Ovary (tissue), 3 donors: ENCODE results near the gene SIN3A.

Experiments used
- EP300 ChIP-seq: sonication (generic); formaldehyde crosslinking; IDR thresholded peaks from one replicate; pipeline ENCODE4 v1.6.1; 2017; ENCODE audit warnings: antibody characterized with exemption
- POLR2A ChIP-seq: fragments of 450-650 bp; IDR thresholded peaks from one replicate; pipeline ENCODE4 v1.6.1; 2017; ENCODE audit warnings: antibody characterized with exemption, mild to moderate bottlenecking, moderate library complexity
- TF ChIP-seq, protein P1 (sequence below), 3 donors: fragments of 450-650 bp in 2 of 3; fragments of 200-600 bp in 1 of 3; IDR thresholded peaks; one replicate each; pipeline versions ENCODE4 v1.5.1 to v1.8.0; 2016 to 2022; ENCODE audit warnings: antibody characterized with exemption in 3 of 3, mild to moderate bottlenecking in 1 of 3
- donor health status: DM: no; HTN: no; CAD: no.

- TF ChIP-seq, protein P1, sequence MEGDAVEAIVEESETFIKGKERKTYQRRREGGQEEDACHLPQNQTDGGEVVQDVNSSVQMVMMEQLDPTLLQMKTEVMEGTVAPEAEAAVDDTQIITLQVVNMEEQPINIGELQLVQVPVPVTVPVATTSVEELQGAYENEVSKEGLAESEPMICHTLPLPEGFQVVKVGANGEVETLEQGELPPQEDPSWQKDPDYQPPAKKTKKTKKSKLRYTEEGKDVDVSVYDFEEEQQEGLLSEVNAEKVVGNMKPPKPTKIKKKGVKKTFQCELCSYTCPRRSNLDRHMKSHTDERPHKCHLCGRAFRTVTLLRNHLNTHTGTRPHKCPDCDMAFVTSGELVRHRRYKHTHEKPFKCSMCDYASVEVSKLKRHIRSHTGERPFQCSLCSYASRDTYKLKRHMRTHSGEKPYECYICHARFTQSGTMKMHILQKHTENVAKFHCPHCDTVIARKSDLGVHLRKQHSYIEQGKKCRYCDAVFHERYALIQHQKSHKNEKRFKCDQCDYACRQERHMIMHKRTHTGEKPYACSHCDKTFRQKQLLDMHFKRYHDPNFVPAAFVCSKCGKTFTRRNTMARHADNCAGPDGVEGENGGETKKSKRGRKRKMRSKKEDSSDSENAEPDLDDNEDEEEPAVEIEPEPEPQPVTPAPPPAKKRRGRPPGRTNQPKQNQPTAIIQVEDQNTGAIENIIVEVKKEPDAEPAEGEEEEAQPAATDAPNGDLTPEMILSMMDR (IDR thresholded peaks at IDR 0.05): no peak
- TF ChIP-seq POLR2A: no peak
- no peak for TF ChIP-seq EP300
Observed at GRCh38 chr15:75437721-75438120, 13.8 kb downstream of the SIN3A start.
